HG03175 (cell line): Measurements from ENCODE around the gene SLC38A8.

Experiments used
- ATAC-seq: cut with Tn5 transposase; IDR thresholded peaks from one replicate; pipeline ENCODE4 v1.9.1; 2021; ENCODE audit warnings: mild to moderate bottlenecking, moderate library complexity; ENCODE audit not compliant: unreplicated experiment

Gene SLC38A8

GRCh38 chr16:83973077-83973476 is 69.5 kb downstream of the SLC38A8 start:
- ATAC-seq: no peak

- ATAC-seq: no peak
Observed at GRCh38 chr16:83972256-83973008, 70.2 kb downstream of the SLC38A8 start.

DNA sequence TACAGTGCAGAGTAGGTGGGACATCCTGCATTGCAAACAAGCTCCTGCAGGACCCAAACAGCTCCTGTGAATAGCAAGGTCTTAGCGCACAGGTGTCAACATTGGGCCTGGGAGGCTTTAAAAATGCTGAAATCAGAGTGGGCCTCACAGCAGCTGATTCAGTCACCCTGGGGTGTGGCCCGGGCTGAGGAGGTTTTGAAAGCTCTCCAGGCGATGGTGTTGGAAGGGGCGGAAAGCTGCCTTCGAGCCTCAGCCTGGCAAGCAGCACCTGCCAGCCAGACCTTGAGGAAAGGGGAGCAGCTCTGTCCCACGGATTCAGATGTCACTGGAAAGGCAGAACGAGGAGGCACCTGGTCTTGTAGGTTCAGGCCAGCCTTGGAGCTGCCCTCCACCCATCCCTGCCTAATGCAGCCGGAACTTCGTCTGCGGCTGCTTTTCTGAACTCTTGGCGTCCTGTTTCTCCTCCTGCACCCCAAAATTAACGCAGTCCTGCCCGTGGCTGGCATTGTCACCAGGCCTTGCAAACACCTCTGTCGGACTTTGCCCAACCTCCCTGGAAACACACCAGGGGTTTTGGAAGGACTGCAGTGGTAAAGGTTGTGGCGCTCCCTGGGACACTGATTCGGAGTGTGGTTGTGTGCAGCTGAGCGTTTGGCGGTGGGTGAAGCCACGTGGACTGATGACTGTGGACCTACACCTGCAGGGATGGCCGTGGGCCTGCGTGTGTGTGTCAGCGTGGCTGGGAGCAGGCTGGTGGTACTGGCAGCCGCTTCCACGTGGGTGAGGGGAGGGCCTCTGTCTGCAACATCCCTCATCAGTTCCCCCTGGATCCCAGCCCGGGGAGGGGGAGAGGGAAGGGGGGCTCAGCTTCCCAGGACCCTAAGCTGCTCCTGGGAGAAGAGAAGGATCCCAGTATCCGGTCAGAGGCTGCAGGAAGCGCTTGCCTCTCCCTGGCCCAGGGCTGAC is 71.1 kb downstream of the SLC38A8 start:
- no peak for ATAC-seq

- ATAC-seq: no peak
Observed at GRCh38 chr16:83970430-83970815, 72.2 kb downstream of the SLC38A8 start.

DNA sequence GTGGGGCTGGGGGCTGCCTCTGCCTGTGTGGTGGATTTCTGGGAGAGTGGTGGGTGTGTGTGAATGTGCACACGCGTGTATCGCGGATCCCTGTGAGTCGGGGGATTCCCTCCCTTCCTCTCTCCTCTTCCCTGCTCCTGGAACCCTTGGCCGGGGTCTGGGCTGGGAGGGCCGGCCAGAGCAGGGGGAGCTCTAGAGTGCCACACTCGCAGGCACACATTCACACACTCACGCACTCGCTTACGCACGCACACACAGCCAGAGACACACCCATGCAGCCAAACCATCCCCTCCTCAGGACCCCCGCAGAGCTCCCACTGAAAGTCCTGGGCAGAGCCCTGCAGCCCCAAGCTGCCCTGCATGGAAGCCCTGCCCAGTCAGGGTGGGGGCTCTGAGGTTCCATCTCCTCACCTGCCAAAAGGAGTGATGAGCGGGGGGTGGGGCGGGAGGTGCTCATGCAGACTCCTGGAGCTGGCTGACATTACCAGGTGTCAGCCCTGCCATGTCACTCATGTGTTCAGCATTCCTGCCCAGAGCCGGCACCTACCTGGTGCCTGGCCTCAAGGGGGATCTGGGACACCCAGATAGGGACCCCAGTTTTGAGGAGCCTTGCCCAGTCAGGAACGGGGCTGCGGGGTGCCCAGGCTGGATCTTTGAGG is 72.7 kb downstream of the SLC38A8 start:
- ATAC-seq: no peak

GRCh38 chr16:83968891-83969649 is 73.5 kb downstream of the SLC38A8 start:
- no peak for ATAC-seq

- ATAC-seq: no peak
Observed at GRCh38 chr16:83968306-83968851, 74.2 kb downstream of the SLC38A8 start.

DNA sequence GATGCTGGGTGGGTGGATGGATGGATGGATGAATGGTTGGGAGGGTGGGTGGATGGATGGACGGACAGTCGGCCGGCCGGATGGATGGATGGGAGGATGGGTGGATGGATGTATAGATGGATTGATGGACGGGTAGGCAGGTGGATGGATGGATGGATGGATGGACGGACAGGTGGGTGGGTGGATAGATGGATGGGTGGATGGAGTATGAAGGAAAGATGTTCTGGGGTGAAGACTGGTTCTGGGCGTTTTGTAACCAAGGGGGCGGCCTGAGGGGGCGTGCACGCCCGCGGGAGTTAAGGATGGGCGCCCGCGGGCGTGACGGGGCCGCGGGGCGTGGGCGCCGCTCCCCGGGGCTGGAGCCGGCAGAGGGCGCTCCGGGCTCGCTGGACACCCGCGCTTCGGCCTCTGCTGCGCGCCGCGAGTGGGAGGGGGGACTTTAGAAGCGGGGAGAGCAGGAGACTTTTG is 74.7 kb downstream of the SLC38A8 start, which contains the start of gene NECAB2:
TSS of gene NECAB2 (plus strand) at position 407 of the 468 bp plus-strand sequence. CDS start 405 bp downstream, outside the sequence.
- no peak for ATAC-seq

DNA sequence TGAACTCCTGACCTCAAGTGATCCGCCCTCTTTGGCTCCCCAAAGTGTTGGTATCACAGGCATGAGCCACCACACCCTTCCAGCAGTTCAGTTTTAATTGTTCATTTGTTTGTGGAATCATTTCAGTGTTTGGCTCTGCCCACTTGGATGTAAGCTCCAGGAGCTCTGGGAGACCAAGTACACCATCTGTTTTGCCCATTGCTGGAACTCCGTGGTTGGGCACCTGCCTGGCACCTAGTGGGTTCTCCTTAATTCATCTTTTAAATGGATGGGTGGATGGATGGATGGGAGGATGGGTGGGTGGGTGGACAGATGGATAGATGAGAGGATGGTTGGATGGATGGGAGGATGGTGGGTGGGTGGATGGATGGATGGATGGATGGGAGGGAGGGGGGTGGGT is 75.5 kb downstream of the SLC38A8 start:
- no peak for ATAC-seq

DNA sequence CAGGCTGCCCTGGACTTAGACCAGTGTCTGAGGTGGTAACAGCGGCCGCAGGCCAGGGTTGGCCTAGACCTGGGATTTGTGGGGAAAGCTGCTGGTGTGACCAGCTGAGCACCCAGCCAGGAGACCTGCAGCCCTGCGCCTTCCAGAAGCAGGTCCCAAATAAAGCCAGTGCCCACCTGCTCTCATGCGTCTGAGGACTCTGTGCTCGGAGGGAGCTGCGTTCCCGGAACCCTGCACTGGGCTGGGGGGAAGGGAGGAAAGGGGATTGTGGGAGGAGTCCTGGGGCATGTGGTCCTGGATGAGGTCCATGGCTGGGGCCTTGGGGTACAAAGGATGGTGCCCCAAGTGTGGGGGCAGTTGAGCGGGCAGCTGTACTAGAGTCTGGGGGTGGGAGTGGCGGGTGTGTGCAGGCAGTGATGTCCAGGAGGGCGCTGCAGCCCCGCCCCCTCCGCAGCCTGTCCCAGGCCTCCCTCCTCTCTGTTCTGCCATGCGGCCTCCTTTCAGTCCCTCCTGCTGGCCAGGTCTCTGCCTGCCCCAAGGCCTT is 76.4 kb downstream of the SLC38A8 start:
- no peak for ATAC-seq

- no peak for ATAC-seq
Observed at GRCh38 chr16:83965444-83966152, 77.0 kb downstream of the SLC38A8 start.

DNA sequence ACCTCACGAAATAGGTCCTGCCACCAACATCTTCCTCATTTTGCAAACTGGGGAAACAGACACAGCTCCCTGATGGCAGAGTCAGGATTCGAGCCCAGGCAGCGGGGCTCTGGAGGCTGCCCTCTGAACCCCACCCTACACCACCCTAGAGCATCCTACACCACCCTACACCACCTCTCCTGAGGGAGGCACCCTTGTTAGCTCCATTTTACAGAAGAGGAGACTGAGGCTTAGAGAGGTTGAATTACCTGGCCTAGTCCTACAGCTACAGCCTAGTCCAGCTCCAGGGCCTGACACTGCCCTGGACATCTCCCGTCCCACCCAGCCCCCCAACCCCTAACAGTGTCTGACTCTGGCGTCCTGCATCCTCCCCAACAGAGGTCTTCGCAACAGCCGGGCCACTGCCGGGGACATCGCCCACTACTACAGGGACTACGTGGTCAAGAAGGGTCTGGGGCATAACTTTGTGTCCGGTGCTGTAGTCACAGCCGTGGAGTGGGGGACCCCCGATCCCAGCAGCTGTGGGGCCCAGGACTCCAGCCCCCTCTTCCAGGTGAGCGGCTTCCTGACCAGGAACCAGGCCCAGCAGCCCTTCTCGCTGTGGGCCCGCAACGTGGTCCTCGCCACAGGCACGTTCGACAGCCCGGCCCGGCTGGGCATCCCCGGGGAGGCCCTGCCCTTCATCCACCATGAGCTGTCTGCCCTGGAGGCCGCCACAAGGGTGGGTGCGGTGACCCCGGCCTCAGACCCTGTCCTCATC is 77.7 kb downstream of the SLC38A8 start:
- no peak for ATAC-seq

- no peak for ATAC-seq
Observed at GRCh38 chr16:83963277-83964119, 79.1 kb downstream of the SLC38A8 start.

DNA sequence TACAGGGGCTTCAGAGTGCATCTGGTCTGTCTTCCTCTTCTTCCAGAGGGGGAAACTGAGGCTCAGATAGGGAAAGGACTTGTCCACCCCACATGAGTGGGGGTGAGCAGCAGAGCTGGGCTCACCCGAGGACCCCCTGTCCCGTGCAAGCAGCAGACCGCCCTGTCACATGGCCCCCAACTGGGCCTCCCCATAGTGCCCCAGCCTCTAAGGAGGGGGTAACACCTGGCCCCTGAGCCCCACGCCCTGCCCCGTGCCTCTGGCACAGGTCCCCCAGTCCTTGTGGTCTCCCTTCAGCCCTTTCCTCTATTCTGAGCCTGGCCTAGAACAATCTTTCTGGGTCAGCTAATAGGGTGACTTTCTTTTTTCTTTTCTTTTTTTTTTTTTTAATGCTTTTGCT is 81.0 kb downstream of the SLC38A8 start:
- ATAC-seq: no peak

DNA sequence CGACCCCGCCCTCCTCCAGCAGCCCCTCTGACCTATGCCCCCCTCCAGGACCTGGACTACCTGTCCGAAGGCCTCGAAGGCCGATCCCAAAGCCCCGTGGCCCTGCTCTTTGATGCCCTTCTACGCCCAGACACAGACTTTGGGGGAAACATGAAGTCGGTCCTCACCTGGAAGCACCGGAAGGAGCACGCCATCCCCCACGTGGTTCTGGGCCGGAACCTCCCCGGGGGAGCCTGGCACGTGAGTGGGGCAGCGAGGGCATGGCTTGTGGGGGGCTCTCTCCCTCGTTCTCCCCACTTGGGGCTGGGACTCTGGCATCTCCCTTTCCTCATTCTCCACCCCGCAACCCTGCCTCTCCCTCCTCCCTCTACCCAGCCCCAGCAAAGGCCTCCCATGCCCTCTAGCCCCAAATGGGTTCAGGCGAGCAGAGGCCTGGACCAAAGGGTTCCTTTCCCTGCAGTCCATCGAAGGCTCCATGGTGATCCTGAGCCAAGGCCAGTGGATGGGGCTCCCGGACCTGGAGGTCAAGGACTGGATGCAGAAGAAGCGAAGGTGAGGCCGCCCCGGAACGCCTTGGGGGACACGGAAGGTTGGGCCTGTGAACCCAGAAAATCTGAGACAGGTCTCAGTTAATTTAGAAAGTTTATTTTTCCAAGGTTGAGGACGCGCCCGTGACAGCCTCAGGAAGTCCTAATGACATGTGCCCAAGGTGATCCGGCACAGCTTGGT is 81.9 kb downstream of the SLC38A8 start:
- no peak for ATAC-seq
